WERI-Rb-1 (cell line): ENCODE data around the gene HSPB9.

Experiments
- DNase-seq: peaks from one replicate; pipeline ENCODE4 v3.0.0-alpha.2; 2020
- H3K27ac ChIP-seq: fragments of 250-450 bp; sonication (Bioruptor Pico); 2 replicates; pipeline ENCODE4 v1.5.1; 2020; ENCODE audit warnings: mild to moderate bottlenecking, moderate library complexity
- H3K27me3 ChIP-seq: fragments of 250-450 bp; sonication (Bioruptor Pico); 2 replicates; pipeline ENCODE4 v1.5.1; 2021; ENCODE audit warnings: mild to moderate bottlenecking, low read depth, moderate library complexity; ENCODE audit not compliant: insufficient read depth, severe bottlenecking
- H3K36me3 ChIP-seq: fragments of 250-450 bp; sonication (Bioruptor Pico); 2 replicates; pipeline ENCODE4 v1.5.1; 2020; ENCODE audit warnings: mild to moderate bottlenecking, moderate library complexity
- H3K4me3 ChIP-seq: 2 replicates; pipeline ENCODE4 v1.5.1; 2011; ENCODE audit warnings: low read depth, mild to moderate bottlenecking, control low read depth, low read length
- H3K9me3 ChIP-seq: fragments of 250-450 bp; sonication (Bioruptor Pico); 2 replicates; pipeline ENCODE4 v1.5.1; 2021; ENCODE audit warnings: mild to moderate bottlenecking, moderate library complexity; ENCODE audit not compliant: severe bottlenecking
- TF ChIP-seq, protein P1 (sequence below): IDR thresholded peaks from 2 replicates; pipeline ENCODE4 v1.5.1; 2011; ENCODE audit warnings: low read depth, mild to moderate bottlenecking, control low read depth, inconsistent platforms, low read length

Gene HSPB9

DNA sequence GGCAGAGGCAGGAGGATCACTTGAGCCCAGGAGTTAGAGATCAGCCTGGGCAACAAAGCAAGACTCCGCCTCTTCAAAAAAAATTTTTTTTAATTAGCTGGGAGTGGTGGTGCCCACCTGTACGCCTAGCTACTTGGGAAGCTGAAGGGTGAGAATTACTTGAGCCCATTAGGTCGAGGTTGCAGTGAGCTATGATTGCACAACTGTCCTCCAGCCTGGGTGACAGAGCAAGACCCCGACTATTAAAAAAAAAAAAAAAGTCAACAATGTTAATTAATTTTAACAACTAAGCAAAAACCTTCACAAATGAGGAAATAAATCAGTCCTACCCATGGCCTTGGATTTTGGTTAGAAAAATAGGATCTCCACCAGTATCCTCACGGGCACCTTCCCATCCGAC, 15.5 kb upstream of the HSPB9 start:
- H3K36me3 ChIP-seq: no peaks in the 10 kb centered on the region
- H3K27me3 ChIP-seq: no peaks in the 10 kb centered on the region
- TF ChIP-seq, protein P1, sequence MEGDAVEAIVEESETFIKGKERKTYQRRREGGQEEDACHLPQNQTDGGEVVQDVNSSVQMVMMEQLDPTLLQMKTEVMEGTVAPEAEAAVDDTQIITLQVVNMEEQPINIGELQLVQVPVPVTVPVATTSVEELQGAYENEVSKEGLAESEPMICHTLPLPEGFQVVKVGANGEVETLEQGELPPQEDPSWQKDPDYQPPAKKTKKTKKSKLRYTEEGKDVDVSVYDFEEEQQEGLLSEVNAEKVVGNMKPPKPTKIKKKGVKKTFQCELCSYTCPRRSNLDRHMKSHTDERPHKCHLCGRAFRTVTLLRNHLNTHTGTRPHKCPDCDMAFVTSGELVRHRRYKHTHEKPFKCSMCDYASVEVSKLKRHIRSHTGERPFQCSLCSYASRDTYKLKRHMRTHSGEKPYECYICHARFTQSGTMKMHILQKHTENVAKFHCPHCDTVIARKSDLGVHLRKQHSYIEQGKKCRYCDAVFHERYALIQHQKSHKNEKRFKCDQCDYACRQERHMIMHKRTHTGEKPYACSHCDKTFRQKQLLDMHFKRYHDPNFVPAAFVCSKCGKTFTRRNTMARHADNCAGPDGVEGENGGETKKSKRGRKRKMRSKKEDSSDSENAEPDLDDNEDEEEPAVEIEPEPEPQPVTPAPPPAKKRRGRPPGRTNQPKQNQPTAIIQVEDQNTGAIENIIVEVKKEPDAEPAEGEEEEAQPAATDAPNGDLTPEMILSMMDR: no peak
- peak overlapping the region; percentile 24 for H3K4me3 ChIP-seq
- H3K27ac ChIP-seq: no peak overlapping the region
- H3K9me3 ChIP-seq: no peaks in the 10 kb centered on the region
- no peak for DNase-seq

DNA sequence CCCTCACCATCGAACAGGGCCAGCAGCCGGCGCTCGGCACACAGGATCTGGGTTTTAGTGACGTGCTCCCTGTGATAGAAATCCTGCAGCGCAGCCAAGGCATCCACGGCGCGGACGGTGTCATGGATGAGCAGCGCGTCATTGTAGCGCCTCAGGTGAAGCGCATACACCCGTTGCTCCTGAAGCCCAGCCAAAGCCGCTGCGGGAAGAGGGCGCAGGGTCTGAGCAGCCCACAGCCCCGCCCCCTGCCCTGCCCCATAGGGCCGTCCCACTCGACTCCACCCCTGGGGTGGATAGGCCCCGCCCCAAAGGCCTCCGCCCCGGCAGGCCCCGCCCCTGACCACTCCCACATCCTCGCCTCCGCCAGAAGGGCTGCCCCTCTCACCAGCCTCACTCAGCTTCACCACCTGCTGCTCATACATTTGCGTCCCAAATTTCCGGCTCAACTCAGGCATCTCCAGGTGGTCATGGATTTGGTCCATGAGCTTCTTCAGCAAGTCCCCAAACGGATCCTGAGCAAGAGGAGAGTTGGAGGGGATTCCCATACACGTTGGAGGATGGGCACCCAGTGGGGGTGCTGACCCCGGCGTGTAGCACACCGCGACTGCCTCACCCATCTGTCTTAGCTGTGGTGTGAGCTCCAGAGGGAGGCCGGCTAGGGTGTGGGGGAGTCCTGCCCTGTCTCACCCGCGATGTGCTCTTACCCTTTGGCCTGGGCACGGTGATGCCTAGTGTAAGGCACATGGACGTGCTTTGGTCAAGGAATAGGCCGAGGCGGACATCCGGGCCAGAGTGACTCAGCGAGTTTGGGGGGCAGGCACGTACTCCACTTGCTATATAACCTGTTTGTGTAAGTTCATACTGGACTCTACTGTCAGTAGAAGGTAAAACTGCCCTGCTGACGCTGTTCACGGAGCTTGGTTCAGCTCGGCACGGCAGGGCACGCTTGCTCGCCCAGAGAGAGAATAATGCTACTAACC, 14.7 kb upstream of the HSPB9 start:
- Histone ChIP-seq H3K27me3 (no peaks in the 10 kb centered on the region), H3K27ac (peak overlapping the region; percentile 52), H3K9me3 (no peaks in the 10 kb centered on the region), H3K4me3 (peak overlapping the region; percentile 24), H3K36me3 (peaks cover 1% of the 10 kb centered on the region; the same call in 1 of the 2 replicates)
- TF ChIP-seq, protein P1: 0 out of 2 replicates have a peak, but pooled peaks have one; percentile 1
- DNase-seq: peak; percentile 99

DNA sequence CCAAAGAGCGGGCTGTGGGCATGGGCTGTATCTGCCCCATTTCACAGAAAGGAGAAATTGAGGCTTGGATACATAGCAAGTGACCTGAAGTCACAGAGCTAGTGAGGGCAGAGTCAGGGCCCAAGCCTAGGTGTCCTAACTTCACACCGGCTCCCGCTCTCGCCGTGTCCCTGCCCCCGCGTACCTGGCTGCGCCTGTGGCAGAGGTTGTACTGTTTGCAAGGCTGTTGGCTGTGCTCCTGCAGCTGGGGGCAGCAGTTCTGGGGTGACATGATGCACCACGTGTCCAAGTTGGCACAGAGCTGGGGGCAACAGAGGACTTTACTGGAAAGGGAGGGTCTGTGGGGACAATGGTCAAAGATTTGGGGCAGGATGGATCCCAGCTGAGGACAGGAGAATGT, 13.5 kb upstream of the HSPB9 start:
- TF ChIP-seq, protein P1: no peak

DNA sequence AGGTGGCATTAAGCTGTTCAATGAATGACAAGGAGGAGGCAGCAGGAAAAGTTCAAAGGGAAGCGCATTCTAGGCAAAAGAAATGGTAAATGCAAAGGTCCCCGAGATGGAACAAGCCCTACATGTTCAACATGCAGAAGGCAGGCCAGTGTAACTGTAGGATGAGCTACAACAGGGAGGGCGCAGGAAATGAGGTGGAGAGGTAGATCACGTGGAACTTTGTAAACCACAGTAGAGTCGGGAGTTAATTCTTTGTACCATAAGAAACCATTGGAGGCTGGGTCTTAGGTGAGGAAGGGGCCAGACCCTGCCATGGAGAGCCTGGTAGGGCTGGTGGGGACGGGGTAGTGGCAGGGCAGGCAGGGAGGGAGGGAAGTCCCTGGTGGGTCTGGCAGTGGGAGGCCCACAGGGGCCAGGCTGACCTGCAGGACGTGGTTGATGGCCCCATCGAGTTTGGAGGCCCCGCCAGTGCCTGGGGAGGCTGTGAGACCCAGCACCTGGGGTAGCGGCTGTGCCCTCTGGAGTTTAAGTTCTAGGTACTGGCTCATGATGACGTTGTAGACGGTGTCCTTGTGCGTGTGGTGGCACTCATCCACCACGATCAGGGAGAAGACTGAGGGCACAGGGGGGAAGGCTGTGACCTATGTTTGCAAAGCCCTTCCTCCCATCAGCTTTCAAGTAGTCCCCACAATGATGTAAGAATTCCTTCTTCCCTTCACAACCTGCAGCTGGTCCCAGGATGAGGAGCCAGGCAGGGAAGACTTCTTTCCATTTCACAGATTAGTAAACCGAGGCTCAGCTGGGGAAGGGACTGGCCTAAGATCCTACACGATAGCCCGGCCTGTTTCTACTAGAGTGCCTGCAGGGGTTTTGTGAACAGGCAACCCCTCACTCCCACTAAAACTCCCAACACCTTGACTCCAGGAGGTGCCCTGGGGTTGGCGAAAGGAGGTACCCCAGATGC, 12.0 kb upstream of the HSPB9 start:
- Histone ChIP-seq H3K9me3 (no peaks in the 10 kb centered on the region), H3K36me3 (peaks cover 23% of the 10 kb centered on the region), H3K27me3 (no peaks in the 10 kb centered on the region), H3K27ac (no peak overlapping the region), H3K4me3 (no peak overlapping the region)
- TF ChIP-seq, protein P1: no peak
- no peak for DNase-seq

More for the DNA sequence above, 13.5 kb upstream of the HSPB9 start:
- Histone ChIP-seq H3K27me3 (no peaks in the 10 kb centered on the region), H3K27ac (no peak overlapping the region), H3K9me3 (no peaks in the 10 kb centered on the region), H3K36me3 (peaks cover 13% of the 10 kb centered on the region), H3K4me3 (no peak overlapping the region)
- no peak for DNase-seq

DNA sequence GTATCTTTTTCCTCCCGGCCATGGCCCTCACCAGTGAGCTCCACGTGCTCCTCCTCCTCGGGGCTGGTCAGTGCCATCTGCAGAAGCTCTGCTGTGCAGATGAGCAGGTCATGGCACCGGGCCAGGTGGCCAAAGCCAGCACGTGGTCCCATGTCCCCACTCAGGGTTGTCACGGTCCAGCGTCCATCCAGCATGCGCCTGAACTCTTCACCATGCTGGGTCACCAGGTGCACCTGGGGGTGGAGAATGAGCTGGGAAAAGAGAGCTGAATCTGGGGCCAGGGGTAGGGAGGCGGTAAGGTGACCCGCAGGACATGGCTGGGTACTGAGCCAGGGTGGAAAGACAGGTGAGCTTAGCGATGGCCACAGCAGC, 11.4 kb upstream of the HSPB9 start:
- no peaks in the 10 kb centered on the region for H3K27me3 ChIP-seq
- no peak overlapping the region for H3K27ac ChIP-seq
- H3K36me3 ChIP-seq: peaks cover 30% of the 10 kb centered on the region
- H3K9me3 ChIP-seq: no peaks in the 10 kb centered on the region
- TF ChIP-seq, protein P1: no peak
- H3K4me3 ChIP-seq: no peak overlapping the region
- DNase-seq: peak; percentile 23
